Thoracic aorta (tissue), 2 donors: ENCODE results near the gene HCN2. TPM values are rescaled to one million over a fixed set of nuclear protein-coding genes. Genes with fewer than 3 reads are reported as not detected.

Source experiments
- ATAC-seq: fragments of 150-250 bp; one replicate; pipeline ENCODE4 v1.8.0; 2017; ENCODE audit warnings: low read depth; ENCODE audit not compliant: insufficient number of reproducible peaks, low FRiP score
- DNase-seq: peaks from one replicate; pipeline ENCODE4 v3.0.0-alpha.2; 2020; ENCODE audit warnings: low spot score
- H3K27ac ChIP-seq, 2 donors: fragments of 200-600 bp; sonication (generic); 1 replicate in 1 of 2; 2 replicates in 1 of 2; pipeline ENCODE4 v1.5.1; 2016; ENCODE audit warnings: mild to moderate bottlenecking in 2 of 2, moderate library complexity in 2 of 2
- H3K27me3 ChIP-seq: fragments of 200-600 bp; sonication (generic); replicated peaks from 2 replicates; pipeline ENCODE4 v1.6.0; 2016; ENCODE audit warnings: mild to moderate bottlenecking; ENCODE audit not compliant: insufficient read depth
- H3K36me3 ChIP-seq: fragments of 200-600 bp; sonication (generic); one replicate; pipeline ENCODE4 v1.5.1; 2016
- H3K4me1 ChIP-seq, 2 donors: fragments of 200-600 bp; sonication (generic); 1 replicate in 1 of 2; 2 replicates in 1 of 2; pipeline versions ENCODE4 v1.5.1 to v1.6.0; 2016; ENCODE audit warnings: low read depth in 2 of 2, mild to moderate bottlenecking in 1 of 2; ENCODE audit not compliant: control insufficient read depth in 1 of 2
- H3K4me3 ChIP-seq: fragments of 200-600 bp; sonication (generic); 2 replicates; pipeline ENCODE4 v1.5.1; 2016; ENCODE audit warnings: mild to moderate bottlenecking
- H3K9me3 ChIP-seq: fragments of 200-600 bp; sonication (generic); 2 replicates; pipeline ENCODE4 v1.5.1; 2016
- CTCF ChIP-seq: fragments of 200-600 bp; sonication (generic); IDR thresholded peaks from one replicate; pipeline ENCODE4 v1.5.1; 2019; ENCODE audit warnings: antibody characterized with exemption
- total RNA-seq, 2 donors: library from RNA; depleted of rRNA; stranded (reverse); fragments of >200 nt; gene quantifications; one replicate each; pipeline versions ENCODE4 v1.1.0 to v1.2.3, GENCODE V29; 2016

The HCN2 gene
- total RNA-seq, 2 donors from 2014 or later = not detected

GRCh38 chr19:588093-588740 is 1.5 kb upstream of the HCN2 start:
- H3K36me3 ChIP-seq = peaks cover 3% of the 10 kb centered on the region
- no peaks in the 10 kb centered on the region for H3K9me3 ChIP-seq
- peaks cover 3 to 4% of the 10 kb centered on the region in 2 donors for H3K4me1 ChIP-seq
- TF ChIP-seq CTCF = no peak
- no peak overlapping the region for H3K4me3 ChIP-seq
- no peak overlapping the region for H3K27ac ChIP-seq
- no peak for ATAC-seq
- DNase-seq = no peak
- peaks cover 20% of the 10 kb centered on the region for H3K27me3 ChIP-seq

- H3K36me3 ChIP-seq = no peaks in the 10 kb centered on the region
- no peaks in the 10 kb centered on the region for H3K9me3 ChIP-seq
- DNase-seq (no peak), ATAC-seq (no peak)
- H3K27me3 ChIP-seq = peaks cover 20% of the 10 kb centered on the region
- TF ChIP-seq CTCF = no peak
- H3K4me3 ChIP-seq = peak overlapping the region; percentile 38
- peaks cover 3 to 4% of the 10 kb centered on the region in 2 donors for H3K4me1 ChIP-seq
- H3K27ac ChIP-seq = no peak overlapping the region
These were observed 664 bp upstream of the HCN2 start for GRCh38 chr19:588741-589692.

DNA sequence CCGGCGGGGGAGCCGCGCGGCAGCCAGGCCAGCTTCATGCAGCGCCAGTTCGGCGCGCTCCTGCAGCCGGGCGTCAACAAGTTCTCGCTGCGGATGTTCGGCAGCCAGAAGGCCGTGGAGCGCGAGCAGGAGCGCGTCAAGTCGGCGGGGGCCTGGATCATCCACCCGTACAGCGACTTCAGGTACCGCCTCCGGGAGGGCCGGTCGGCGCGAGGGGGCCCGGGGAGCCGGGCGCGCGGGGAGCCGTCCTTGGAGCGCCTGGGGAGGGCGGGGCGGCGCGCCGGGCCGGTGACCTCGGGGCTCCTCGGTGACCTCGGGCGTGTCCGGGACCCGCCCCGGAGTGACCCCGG is 690 bp downstream of the HCN2 start:
- peak overlapping the region; percentile 23 for H3K4me3 ChIP-seq
- TF ChIP-seq CTCF = no peak
- H3K36me3 ChIP-seq = no peaks in the 10 kb centered on the region
- peaks cover 20% of the 10 kb centered on the region for H3K27me3 ChIP-seq
- H3K27ac ChIP-seq = no peak overlapping the region
- no peak for ATAC-seq
- peaks cover 3 to 4% of the 10 kb centered on the region in 2 donors for H3K4me1 ChIP-seq
- H3K9me3 ChIP-seq = no peaks in the 10 kb centered on the region
- no peak for DNase-seq

DNA sequence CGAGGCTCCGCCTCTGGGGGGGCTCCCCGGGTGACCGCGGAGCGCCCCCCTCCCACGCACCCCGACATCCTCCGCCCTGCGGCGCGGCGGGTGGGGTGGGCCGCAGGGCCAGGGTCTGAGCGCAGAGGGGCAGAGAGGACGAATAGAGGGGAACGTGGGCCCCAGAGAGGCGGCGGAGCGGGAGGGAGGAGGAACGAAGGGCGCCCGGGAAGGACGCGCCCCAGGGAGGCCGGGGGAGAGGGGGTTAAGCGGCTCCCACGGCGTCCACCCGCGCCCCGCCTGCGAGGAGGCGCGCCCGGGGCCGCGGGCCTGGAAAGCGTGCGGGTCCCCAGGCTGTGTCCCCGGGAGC is 1.0 kb downstream of the HCN2 start:
- DNase-seq (no peak), ATAC-seq (no peak)
- TF ChIP-seq CTCF = no peak
- Histone ChIP-seq H3K36me3 (no peaks in the 10 kb centered on the region), H3K4me1 (peaks cover 3 to 4% of the 10 kb centered on the region in 2 donors), H3K4me3 (peak overlapping the region; percentile 23), H3K27me3 (peaks cover 20% of the 10 kb centered on the region), H3K27ac (no peak overlapping the region), H3K9me3 (no peaks in the 10 kb centered on the region)
